ENCODE measurements around the gene SLC25A23.
"Not testable (repeated sequence)": the region's sequence is repeated elsewhere in the genome, so short reads cannot be mapped to it uniquely, and the experiment has no call there.

Gene SLC25A23

GRCh38 chr19:6423499-6424194 is 35.9 kb downstream of the SLC25A23 start:
- DNase-seq: peak; percentile 43

- no peak for DNase-seq
These were observed 38.2 kb downstream of the SLC25A23 start for GRCh38 chr19:6421075-6422014.

GRCh38 chr19:6418562-6418932 is 41.0 kb downstream of the SLC25A23 start:
- no peak for DNase-seq

DNA sequence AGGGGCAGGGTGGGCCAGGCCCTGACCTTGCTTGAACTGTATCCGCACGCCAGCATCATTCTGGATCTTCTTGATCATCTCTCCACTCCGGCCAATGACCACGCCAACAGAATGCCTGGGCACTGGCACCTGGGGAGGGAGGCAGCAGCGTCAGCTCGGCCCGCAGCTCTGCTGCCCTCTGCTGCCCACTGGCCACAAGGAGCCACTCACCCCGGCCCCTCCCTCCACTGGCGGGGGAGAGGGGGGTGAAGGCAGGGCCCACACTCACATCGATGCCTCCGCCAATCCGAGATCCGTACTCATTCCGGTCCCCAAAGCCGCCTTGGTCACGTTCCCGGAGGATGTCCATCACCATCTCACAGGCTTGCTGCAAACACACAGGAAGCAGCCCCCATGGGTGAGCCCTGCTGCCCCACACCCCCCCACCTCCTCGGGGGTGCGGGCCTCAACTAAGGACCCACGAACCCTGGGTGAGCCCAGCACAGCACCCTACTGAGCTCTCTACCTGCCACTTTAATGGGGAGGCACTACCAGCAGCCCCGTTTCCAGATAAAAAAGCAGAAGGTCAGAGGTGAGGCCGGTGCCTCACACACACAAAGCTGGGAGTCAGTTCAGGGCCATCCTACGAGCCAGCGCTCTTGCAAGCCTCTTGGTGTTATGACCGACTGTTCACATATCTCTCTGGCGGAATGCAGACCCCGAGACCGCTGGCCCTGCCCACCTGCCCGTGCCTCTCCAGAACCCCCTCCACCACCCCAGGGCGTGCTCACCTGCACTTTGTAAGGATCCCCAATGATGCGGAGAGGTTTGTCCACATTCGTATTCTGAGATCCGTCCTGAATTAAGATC is 41.7 kb downstream of the SLC25A23 start:
- no peak for DNase-seq

- no peak for DNase-seq
These were observed 42.8 kb downstream of the SLC25A23 start for GRCh38 chr19:6416658-6417405.

GRCh38 chr19:6415591-6416190 is 43.9 kb downstream of the SLC25A23 start:
- DNase-seq: no peak

DNA sequence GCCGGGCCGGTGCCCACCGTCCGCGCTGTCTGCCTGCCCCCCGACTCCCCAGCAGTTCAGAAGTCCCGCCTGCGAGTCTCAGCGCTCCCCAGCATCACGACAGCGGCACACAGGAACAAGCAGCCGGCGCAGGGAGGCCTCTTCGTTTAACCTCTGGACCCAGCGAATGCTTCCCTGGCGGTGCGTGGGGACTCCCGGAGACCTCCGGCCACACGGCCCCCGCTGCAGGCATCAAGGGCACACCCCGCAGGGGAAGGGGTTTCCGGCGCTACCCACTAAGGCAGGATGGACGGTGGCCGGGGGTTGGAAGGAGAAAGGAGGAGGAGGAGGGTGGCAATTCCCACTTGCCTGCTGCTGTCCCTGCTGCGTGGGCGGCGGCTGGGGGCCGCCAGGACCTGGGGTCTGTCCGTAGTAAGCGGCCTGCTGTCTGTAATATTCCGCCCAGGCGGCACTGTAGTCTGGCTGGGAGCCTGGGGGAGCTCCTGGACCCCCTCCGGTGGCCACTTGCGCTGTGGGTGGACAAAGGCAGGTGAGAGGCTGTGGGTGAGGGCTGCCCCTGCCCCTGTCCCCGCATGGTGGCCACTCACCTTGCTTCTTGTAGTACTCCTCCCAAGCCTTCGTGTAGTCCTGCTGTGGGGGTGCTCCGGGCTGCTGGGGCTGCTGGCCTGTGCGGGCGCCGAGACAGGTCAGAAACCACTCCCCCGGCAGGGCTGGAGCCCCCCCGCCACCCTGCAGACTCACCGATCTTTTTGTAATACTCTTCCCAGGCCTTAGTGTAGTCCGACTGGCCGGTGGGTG is 44.6 kb downstream of the SLC25A23 start:
- no peak for DNase-seq

DNA sequence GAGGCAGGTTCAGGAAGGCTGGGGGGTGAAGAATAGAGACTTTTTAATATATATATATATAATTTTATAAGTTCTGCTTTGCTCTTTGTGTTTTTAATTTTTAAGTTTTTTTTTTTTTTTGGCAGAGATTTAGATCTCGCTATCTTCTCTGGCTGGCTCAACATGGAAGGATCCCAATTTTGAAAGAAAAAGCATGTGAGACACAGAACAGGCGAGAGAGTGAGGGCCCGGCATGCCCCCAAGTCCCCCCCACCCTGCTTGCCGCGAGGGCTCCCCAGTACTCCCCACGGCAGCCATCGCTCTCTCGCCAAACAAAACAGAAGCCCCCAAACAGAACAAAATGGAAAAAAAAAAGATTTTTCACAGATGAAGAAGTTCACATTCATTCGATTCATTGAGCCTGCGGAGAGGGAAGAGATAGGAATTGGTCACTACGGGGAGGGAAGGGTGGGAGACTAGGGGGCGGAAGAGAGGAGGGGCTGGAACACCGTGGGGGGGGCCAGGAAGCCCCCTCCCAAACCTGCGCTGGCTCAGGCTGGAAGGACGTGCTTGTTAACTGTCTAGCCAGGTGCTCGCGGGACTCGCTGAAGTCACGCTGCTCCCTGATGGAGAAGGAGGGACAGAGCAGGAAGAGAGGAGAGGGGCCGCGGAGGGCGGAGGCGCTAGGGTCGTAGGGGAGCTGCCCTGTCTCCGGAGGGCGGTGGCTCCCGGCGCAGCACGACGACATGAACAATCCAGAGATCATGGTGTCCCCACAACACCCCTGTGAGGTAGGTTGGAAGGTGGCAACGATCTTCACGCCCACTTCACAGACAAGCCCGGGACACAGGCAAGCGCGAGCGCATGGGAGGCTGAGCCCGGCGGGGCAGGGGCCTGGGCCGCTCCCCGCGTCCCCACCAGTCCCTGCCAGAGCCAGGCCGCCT is 45.6 kb downstream of the SLC25A23 start:
- DNase-seq: no peak

DNA sequence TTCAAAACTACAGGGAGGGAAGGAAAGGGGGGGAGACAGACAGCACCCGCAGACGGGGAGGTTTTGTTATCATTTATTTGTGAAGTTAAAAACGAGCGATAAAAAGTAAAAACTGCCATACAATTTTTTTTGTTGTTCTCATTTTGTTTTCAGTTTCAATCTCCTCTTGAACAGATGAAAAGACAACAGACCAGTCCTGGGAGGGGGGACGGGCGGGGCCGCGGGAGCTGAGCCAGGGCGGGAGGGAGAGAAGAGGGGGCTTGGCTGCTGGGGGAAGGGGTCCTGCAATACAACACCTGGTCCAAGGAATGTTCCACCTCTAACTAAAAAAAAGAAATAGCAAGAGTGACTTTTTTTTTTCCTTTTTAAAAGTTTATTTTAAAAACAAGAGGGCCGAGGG is 46.3 kb downstream of the SLC25A23 start:
- no peak for DNase-seq

GRCh38 chr19:6412447-6413091 is 47.0 kb downstream of the SLC25A23 start:
- peak; percentile 54 for DNase-seq

DNA sequence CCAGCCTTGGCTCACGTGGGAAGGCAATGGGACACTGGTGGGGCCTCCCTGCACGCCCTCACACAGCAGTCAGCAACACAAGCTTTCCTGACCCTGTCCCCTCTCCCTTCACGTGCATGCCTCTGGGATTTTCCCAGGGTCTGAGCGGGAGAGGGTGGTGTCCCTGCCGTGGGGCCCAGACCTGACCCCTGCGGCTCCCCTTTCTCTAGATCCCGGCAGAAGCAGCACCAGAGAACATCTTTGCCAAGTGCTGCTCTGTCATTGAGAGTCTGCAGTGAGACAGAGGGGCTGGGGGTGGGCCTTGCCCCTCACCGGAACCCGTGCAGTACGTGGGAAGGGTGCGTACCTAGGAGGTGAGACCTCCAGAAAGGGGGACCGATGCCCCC is 47.5 kb downstream of the SLC25A23 start:
- DNase-seq: no peak

- no peak for DNase-seq
These were observed 50.2 kb downstream of the SLC25A23 start for GRCh38 chr19:6409346-6409745.

DNA sequence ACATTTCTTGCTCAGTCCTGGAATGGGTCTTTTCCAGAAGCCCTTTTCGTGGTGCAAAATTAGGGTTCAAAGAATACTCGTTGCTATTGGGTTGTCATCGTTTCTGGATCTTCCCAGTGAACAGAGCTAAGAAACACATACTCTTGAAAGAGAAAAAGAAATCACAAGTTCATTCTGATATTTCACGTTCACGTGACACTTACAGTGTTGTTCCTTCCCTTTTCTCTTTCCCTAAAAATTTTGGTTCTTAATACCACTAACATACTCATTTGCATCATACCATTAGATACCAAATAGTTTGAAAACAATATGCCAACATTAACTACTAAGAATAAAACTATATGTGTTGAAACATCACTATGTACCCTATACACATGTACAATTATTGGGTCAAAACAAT is 53.2 kb downstream of the SLC25A23 start:
- DNase-seq: no peak

DNA sequence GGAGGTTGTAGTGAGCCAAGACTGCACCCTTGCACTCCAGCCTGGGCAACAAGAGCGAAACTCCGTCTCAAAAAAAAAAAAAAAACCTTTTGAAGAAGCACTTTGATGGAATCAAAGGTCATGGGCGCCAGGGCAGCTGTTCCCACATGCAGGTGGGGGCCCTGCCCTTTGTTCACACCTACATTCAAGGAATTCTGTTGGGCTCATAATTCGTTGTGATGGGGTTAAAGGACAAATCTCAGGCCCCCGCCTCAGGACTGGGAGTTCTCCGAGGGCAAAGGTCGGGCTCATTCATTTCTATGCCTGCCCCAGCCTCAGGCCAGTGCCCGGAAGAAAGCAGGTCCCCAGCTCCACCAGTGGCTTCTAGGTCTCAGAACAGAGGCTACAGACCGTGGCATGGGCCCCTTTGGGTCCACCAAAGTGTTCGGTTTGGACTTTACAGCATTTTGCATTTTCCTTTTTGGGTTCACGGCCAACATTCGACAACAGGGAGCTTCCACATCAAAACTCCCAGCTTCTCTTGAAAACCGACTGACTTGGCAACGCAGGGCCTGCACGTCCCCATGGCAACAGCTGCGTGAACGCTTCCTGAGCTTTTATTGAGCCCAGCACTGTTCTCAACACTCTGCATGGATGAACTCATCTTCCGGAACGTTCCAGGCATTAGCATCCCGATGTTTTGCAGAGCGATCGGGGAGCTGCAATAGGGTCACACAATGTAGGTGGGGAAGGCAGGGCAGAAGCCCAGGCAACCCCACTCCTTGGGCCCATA is 56.6 kb downstream of the SLC25A23 start:
- DNase-seq: no peak

DNA sequence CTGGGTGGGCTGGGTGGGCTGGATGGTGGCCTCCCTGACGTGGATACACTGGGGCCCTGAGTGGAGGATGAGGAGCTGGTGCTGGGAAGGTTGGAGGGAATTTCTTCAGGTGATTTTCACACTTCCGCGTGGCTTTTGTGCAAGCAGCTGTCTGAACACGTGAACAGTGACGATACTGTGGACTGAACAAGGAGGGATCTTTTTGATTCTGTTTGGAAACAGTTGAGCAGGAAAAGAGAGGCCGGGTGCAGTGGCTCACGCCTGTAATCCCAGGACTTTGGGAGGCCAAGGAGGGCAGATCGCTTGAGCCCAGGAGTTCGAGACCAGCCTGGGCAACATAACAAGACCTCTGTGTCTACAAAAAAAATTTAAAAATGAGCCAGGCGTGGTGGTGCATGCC is 57.5 kb downstream of the SLC25A23 start:
- DNase-seq: no peak

DNA sequence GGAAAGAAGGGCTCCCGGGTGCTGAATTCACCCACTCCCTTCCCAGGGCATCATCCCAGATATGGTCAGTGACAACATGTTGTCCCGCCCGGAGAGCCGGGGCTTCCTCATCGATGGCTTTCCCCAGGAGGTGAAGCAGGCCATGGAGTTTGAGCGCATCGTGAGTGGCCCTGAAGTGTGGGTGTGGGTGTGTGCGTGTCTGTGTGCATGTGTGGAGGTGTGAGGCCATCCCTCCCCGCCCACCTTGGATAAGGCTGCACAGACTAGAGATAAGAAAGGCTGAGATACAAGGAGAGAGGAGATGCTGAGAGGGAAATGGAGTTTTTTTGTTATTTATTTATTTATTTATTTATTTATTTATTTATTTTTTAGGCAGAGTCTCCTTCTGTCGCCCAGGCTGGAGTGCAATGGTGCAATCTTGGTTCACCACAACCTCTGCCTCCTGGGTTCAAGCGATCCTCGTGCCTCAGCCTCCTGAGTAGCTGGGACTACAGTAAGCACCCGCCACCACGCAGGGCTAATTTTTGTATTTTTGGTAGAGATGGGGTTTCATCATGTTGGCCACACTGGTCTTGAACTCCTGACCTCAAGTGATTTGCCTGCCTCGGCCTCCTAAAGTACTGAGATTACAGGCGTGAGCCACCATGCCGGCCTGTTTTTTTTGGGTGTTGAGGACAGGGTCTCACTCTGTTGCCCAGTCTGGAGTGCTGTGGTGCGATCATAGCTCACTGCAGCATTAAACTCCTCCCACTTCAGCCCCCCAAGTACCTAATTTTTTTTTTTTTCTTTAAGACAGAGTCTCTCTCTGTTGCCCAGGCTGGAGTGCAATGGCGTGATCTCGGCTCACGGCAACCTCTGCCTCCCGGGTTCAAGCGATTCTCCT is 59.3 kb downstream of the SLC25A23 start:
- DNase-seq: not testable (repeated sequence)

DNA sequence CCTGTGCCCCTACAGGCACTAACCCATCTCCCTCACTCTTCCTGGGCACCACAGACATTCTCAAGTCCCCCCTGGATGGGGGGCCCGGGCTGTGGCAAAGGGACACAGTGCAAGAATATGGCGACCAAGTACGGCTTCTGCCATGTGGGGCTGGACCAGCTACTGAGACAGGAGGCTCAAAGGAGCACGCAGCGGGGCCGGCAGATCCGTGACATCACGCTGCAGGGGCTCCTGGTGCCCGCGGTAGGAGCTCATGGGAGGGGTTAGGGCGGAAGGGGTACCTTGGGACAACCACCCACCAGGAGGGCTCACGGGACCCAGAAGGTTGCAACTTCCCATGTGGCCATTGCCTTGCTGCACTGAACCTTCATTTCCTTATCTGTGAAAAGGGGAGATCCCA is 63.3 kb downstream of the SLC25A23 start:
- no peak for DNase-seq

DNA sequence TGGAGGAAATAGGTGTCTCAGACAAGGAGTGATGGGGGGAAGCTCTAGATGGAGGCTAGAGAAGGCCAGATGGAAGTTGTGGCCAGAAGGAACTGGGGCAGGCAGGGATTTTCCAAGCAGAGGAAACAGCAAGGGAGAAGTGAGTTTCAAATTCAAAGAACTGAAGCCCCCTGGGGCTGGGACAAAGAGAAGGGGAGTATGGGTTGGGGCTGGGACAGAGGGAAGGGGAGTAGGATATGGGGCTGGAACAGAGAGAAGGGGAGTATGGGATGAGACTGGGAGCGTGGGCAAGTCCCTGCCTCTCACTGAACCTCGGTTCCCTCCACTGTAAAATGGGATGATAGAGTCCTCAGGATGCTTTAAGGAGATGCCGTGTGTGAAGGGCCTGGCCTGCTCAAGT is 64.8 kb downstream of the SLC25A23 start:
- DNase-seq: no peak
